OCI-LY7 (cell line): ENCODE measurements around the gene ACYP2. TPM values are rescaled to one million over a fixed set of nuclear protein-coding genes. Genes with fewer than 3 reads are reported as not detected.

Experiments used
- BruUV-seq: library from RNA; stranded (reverse); fragments of 400-500 nt; replicated peaks from 2 replicates; lab custom pipeline; 2021; lab: Mats Ljungman, UMichigan
- CTCF ChIA-PET: fragments of 300-600 bp; sonication (Branson Sonifier 250); formaldehyde crosslinking; loops from one replicate; lab custom pipeline; 2022; ENCODE audit warnings: antibody characterized with exemption; ENCODE audit not compliant: unreplicated experiment; lab: Charles Lee
- POLR2A ChIA-PET: fragments of 300-600 bp; sonication (Branson Sonifier 250); formaldehyde crosslinking; loops from one replicate; lab custom pipeline; 2022; ENCODE audit warnings: antibody characterized with exemption; lab: Charles Lee
- DNase-seq: peaks from one replicate; pipeline ENCODE4 v3.0.0-alpha.2; 2015; ENCODE audit warnings: low spot score
- H2AFZ ChIP-seq: fragments of 200-600 bp; sonication (generic), shearing (Covaris generic); 2 replicates; pipeline ENCODE4 v1.6.1; 2014; ENCODE audit warnings: mild to moderate bottlenecking, antibody characterized with exemption, low read length, moderate library complexity
- H3K27ac ChIP-seq: fragments of 200-600 bp; sonication (generic); 2 replicates; pipeline ENCODE4 v1.5.1; 2014; ENCODE audit warnings: mixed run types, low read depth, mild to moderate bottlenecking, moderate library complexity, low read length, inconsistent platforms; ENCODE audit not compliant: poor library complexity, severe bottlenecking
- H3K36me3 ChIP-seq: fragments of 200-600 bp; sonication (generic); 2 replicates; pipeline ENCODE4 v1.6.1; 2014; ENCODE audit warnings: mild to moderate bottlenecking, antibody characterized with exemption, low read length, moderate library complexity, mixed read lengths; ENCODE audit not compliant: insufficient read depth
- H3K4me1 ChIP-seq: fragments of 200-600 bp; sonication (generic); 2 replicates; pipeline ENCODE4 v1.5.1; 2014; ENCODE audit warnings: mild to moderate bottlenecking, low read length; ENCODE audit not compliant: insufficient read depth, poor library complexity, severe bottlenecking
- H3K4me2 ChIP-seq: fragments of 200-600 bp; sonication (generic); 2 replicates; pipeline ENCODE4 v1.6.1; 2014; ENCODE audit warnings: mild to moderate bottlenecking, low read length
- H3K4me3 ChIP-seq: fragments of 200-600 bp; sonication (generic); 2 replicates; pipeline ENCODE4 v1.5.1; 2014; ENCODE audit warnings: mild to moderate bottlenecking, low read depth, low read length; ENCODE audit not compliant: poor library complexity, severe bottlenecking
- H3K79me2 ChIP-seq: fragments of 200-600 bp; sonication (generic); 2 replicates; pipeline ENCODE4 v1.6.1; 2016; ENCODE audit warnings: low read depth, mild to moderate bottlenecking, low read length, moderate library complexity, mixed read lengths; ENCODE audit not compliant: insufficient read depth
- H3K9me2 ChIP-seq: fragments of 200-600 bp; sonication (generic); 2 replicates; pipeline ENCODE4 v1.6.1; 2016; ENCODE audit warnings: mild to moderate bottlenecking, low read length, mixed read lengths; ENCODE audit not compliant: insufficient read depth
- H3K9me3 ChIP-seq: fragments of 200-600 bp; sonication (generic); 2 replicates; pipeline ENCODE4 v1.6.1; 2014; ENCODE audit warnings: mild to moderate bottlenecking, mixed run types, low read length, mixed read lengths
- H4K20me1 ChIP-seq: fragments of 200-600 bp; sonication (generic); 2 replicates; pipeline ENCODE4 v1.6.1; 2014; ENCODE audit warnings: mild to moderate bottlenecking, antibody characterized with exemption, low read length, moderate library complexity, mixed read lengths; ENCODE audit not compliant: insufficient read depth
- CTCF ChIP-seq: fragments of 200-600 bp; sonication (generic); conservative IDR thresholded peaks from 2 replicates; pipeline ENCODE4 v1.5.1; 2014; ENCODE audit warnings: mild to moderate bottlenecking, antibody characterized with exemption, low read length, moderate library complexity, mixed read lengths
- EZH2phosphoT487 ChIP-seq: fragments of 200-600 bp; sonication (generic); IDR thresholded peaks from 2 replicates; pipeline ENCODE4 v1.6.1; 2018; ENCODE audit warnings: low read depth, borderline replicate concordance, mild to moderate bottlenecking, mixed run types, antibody characterized with exemption, low read length, moderate library complexity, mixed read lengths
- intact Hi-C: fragments of 100-400 bp; cut with micrococcal nuclease; formaldehyde crosslinking; loops from one replicate; pipeline ENCODE4 v1.10.0; 2022; ENCODE audit not compliant: unreplicated experiment
- total RNA-seq, 2 experiments: library from RNA; depleted of rRNA in 1 of 2; stranded (reverse); fragments of >200 nt in 1 of 2; shearing (Covaris generic) in 1 of 2; gene quantifications; 2 replicates each; pipeline ENCODE4 v1.2.3, GENCODE V29; 2014 to 2022

The ACYP2 gene
- total RNA-seq, 2 experiments from 2014 or later = 18.7 to 20.6 TPM

GRCh38 chr2:54240515-54241469 lies 125.4 kb downstream of the ACYP2 start:
- Histone ChIP-seq H3K27ac (no peak overlapping the region), H4K20me1 (no peaks in the 10 kb centered on the region), H3K9me3 (no peaks in the 10 kb centered on the region), H3K4me3 (no peak overlapping the region), H2AFZ (no peak overlapping the region), H3K79me2 (no peaks in the 10 kb centered on the region), H3K9me2 (no peaks in the 10 kb centered on the region), H3K4me2 (no peak overlapping the region), H3K4me1 (no peaks in the 10 kb centered on the region), H3K36me3 (no peaks in the 10 kb centered on the region)
- DNase-seq = no peak
- no TSS peak for BruUV-seq
- intact Hi-C loops = no loop called here
- ChIA-PET CTCF (no interaction called here), POLR2A (interaction anchor here (0.8 to 1.9 kb wide), 3 partner anchors 8 to 11 kb away, joined by 3 to 4 read pairs (median 3); no protein-coding TSS in a partner anchor)
- no peak for TF ChIP-seq CTCF
- TF ChIP-seq EZH2phosphoT487 = no peak

GRCh38 chr2:54247115-54247514 lies 131.7 kb downstream of the ACYP2 start:
- TF ChIP-seq EZH2phosphoT487 (no peak), CTCF (no peak)
- no peak overlapping the region for H2AFZ ChIP-seq
- no peaks in the 10 kb centered on the region for H3K4me1 ChIP-seq
- no peaks in the 10 kb centered on the region for H3K9me3 ChIP-seq
- ChIA-PET CTCF (no interaction called here), POLR2A (no interaction called here)
- no peaks in the 10 kb centered on the region for H3K36me3 ChIP-seq
- H3K4me2 ChIP-seq = no peak overlapping the region
- BruUV-seq = no TSS peak
- H4K20me1 ChIP-seq = no peaks in the 10 kb centered on the region
- no peak overlapping the region for H3K4me3 ChIP-seq
- no peaks in the 10 kb centered on the region for H3K9me2 ChIP-seq
- no peak overlapping the region for H3K27ac ChIP-seq
- no peaks in the 10 kb centered on the region for H3K79me2 ChIP-seq
- intact Hi-C loops = no loop called here
- no peak for DNase-seq

GRCh38 chr2:54249629-54250028 lies 134.2 kb downstream of the ACYP2 start:
- no peaks in the 10 kb centered on the region for H3K4me1 ChIP-seq
- no peaks in the 10 kb centered on the region for H4K20me1 ChIP-seq
- no TSS peak for BruUV-seq
- no peaks in the 10 kb centered on the region for H3K9me2 ChIP-seq
- H3K27ac ChIP-seq = no peak overlapping the region
- intact Hi-C loops = no loop called here
- no peak overlapping the region for H2AFZ ChIP-seq
- CTCF ChIA-PET = no interaction called here
- DNase-seq = no peak
- POLR2A ChIA-PET = interaction anchor here (0.7 to 1.1 kb wide), 4 partner anchors 10 to 90 kb away, joined by 3 to 5 read pairs (median 4); no protein-coding TSS in a partner anchor
- no peaks in the 10 kb centered on the region for H3K36me3 ChIP-seq
- no peaks in the 10 kb centered on the region for H3K9me3 ChIP-seq
- H3K4me2 ChIP-seq = no peak overlapping the region
- H3K79me2 ChIP-seq = no peaks in the 10 kb centered on the region
- H3K4me3 ChIP-seq = no peak overlapping the region
- TF ChIP-seq EZH2phosphoT487 = no peak
- no peak for TF ChIP-seq CTCF
